Effector CD8-positive, alpha-beta T cell (primary cell): ENCODE data around the gene ST3GAL5.
"Not testable (repeated sequence)": the region's sequence is repeated elsewhere in the genome, so short reads cannot be mapped to it uniquely, and the experiment has no call there.

Experiments
- DNase-seq: peaks from one replicate; lab custom pipeline; 2025; lab: John Stamatoyannopoulos, UW
- total RNA-seq, 4 experiments: gene quantifications; one replicate each; lab custom pipeline; 2026; lab: John Stamatoyannopoulos, UW

ST3GAL5 gene
- total RNA-seq, result 33.1 to 124 (median 94.5) reads per million in 4 experiments

DNA sequence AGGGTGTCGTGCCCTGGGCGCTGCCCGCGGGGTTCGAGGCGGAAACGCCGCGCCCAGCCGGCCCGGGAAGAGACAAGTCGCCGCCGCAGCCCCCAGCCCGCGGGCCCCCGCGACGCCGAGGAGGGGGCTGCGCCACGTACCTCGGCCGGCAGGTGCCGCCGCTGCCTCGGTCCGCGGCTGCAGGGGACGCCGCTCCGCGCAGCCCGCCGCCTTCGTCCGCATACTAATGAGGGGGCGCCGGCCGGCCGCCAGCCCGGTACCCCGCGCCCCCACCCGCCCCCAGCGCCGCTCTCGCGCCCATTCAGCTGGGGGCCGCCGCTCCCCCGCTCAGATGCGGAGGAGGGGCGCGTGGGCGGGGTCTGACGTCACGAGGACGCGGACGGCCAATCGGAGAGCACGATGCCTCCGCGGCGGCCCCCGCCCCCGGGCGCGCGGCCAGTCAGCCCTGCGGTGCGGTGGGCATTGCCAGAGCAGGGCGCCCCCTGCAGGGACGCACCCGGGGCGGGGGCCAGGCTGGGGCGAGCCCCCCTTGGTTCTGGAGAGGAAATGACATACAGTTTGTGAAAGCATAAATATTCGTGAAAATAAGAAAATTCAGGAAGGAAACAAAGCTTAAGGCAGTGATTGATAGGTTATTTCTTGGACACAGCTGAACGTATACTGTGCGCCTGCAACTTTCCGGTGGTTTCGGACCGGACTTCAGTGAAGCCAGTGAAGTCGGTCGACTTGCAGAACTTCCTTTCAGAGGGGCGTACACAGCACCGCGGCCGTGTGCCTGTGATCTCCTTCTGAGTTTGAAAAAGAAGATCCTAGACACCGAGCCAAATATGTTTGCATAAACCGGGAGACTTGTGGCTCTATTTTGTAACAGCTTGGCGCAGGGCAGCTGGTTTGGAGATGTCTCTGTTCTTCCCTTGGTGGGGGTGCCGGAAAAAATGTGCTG is at the start of gene ST3GAL5:
Gene ST3GAL5 (minus strand): TSS at position 307 of the 943 bp plus-strand sequence. CDS start 85 bp downstream, at position 222.
- DNase-seq, result peak; percentile 93

DNA sequence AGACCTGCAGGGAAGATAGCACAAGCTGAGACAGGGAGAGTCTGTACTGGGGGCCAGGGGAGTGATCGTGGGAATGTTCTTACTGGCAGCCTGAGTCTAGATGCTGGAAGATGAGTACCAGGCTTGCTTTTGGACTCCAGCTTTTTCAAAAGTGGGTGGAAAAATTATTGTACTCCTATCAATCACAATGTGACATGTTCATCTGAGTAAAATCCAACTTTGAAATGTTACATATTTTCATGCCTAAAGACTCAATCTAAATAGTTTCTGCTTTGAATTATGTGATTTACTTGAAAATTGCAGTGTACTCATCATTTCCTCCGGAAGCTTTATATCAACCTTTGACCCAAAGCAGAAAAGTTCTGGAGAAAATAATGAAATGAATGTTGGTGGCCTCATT is 49.7 kb upstream of the ST3GAL5 start:
- no peak for DNase-seq

GRCh38 chr2:85937069-85937439 is 48.3 kb upstream of the ST3GAL5 start:
- no peak for DNase-seq

DNA sequence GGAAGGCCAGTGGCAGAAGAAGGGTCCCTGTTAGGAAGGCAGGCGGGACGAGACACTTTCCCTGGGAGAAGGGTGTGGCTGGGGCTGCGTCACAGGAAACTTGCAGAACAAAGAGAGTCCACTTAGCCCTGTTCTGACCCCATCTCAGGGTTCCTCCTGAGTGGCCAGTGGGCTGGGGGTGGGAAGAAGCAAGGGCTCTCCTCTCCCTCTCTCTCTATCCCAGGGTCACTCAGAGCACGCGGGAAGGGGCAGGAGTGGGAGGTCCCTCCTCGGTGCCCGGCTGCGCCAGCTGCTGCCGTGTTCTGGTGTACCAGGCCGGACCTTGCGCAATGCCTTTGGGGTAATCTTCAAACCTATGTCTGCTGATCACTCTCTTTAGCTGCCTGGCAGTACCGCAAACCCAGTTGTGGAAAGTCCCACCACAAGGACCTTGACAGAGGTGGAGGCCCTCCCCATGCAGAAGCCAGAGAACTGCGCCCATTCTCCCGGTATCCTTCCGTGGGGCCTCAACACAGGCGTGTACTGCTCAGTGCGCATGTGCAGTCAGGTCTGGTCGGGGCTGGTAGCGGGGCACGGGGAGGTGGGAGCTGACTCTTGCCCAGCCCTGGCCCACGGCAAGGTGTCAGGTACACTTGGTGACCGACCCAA is 47.8 kb upstream of the ST3GAL5 start:
- DNase-seq, result no peak

GRCh38 chr2:85935746-85936208 is 47.0 kb upstream of the ST3GAL5 start:
- no peak for DNase-seq

GRCh38 chr2:85935170-85935745 is 46.5 kb upstream of the ST3GAL5 start:
- no peak for DNase-seq

DNA sequence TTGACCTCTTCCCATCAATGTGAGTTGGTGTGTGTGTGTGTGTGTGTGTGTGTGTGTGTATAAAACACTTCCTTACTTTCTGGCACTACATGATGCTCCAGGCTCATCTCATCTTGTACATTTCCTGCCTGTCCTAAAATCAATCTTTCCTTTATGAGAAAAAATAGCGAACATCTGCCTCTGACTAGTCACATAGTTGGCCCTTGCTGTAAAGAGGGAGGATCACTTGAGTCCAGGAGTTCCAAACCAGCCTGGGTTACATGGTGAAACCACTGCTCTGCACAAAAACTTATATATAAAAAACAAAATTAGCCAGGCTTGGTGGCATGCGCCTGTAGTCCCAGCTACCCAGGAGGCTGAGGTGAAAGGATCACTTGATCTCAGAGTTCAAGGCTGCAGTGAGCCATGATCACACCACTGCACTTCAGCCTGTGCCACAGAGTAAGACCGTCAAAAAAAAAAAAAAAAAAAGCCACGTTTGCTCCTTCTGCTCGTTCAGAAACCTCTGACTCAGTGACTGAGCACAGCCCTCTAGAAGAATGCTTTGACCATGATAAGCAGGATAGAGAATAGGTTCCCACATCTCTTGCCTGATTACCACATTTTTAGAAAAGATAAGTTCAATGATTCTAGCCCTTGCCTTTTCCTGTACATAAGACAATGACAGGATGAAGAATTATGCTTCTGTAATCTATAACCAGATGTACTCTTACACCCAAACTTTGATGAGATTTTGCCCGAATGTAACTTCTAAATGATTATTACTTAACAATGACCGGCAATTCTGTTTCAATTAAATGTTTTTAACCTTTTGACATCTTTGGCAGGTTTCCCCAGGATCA is 45.2 kb upstream of the ST3GAL5 start:
- DNase-seq, result no peak

DNA sequence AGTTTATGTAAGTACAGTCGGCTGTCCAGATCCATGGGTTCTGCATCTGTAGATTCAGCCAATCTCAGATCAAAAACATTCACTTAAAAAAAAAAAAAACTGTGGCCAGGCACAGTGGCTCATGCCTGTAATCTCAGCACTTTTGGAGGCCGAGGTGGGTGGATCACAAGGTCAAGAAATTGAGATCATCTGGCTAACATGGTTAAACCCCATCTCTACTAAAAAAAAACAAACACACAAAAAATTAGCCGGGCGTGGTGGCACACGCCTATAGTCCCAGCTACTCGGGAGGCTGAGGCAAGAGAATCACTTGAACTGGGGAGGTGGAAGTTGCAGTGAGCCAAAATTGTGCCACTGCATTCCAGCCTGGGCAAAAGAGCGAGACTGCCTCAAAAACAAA is 42.4 kb upstream of the ST3GAL5 start:
- DNase-seq, result not testable (repeated sequence)

- DNase-seq, result no peak
Observed at GRCh38 chr2:85930129-85931124, 41.6 kb upstream of the ST3GAL5 start.

DNA sequence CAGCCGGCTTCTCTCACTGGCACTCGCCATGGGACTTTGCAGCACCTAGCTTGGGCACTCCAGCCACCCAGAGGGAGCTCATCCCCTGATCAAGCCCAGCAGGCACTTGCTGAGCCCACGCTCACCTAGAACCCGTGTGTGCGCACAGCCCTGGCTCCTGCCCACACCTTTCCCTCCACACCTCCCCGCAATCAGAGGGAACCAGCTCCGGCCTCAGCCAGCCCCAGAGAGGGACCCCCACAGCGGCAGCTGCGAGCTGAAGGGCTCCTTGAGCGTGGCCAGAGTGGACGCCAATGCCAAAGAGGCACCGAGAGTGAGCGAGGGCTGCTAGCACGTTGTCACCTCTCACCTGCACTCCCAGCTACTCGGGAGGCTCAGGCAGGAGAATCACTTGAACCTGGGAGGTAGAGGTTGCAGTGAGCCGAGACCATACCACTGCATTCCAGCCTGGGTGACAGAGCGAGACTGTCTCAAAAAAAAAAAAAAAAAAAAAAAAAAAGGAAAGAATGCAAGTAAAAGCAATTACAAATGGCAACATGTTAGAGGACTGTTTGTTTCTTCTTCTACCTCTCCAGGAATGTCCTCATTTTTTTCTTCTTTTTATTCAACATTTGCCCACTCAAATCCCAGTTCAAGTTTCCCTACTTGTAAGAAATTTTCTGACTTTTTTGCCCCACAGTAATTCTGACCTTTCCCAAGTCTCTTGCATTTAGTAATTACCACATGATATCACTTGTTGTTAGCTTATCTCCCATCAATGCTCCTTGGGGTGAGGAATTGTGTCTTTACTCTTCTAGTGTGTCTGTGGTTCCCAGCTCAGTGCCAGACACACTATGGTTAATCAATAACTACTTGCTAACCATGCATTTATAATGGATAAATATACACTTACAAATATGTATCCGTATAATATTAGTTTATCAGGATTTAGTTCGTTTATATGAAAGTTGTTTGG is 40.6 kb upstream of the ST3GAL5 start:
- no peak for DNase-seq

GRCh38 chr2:85926931-85927661 is 38.3 kb upstream of the ST3GAL5 start:
- DNase-seq, result no peak

GRCh38 chr2:85926526-85926925 is 37.7 kb upstream of the ST3GAL5 start:
- no peak for DNase-seq

GRCh38 chr2:85925216-85925671 is 36.5 kb upstream of the ST3GAL5 start:
- DNase-seq, result no peak

- no peak for DNase-seq
Observed at GRCh38 chr2:85924522-85924921, 35.7 kb upstream of the ST3GAL5 start.

DNA sequence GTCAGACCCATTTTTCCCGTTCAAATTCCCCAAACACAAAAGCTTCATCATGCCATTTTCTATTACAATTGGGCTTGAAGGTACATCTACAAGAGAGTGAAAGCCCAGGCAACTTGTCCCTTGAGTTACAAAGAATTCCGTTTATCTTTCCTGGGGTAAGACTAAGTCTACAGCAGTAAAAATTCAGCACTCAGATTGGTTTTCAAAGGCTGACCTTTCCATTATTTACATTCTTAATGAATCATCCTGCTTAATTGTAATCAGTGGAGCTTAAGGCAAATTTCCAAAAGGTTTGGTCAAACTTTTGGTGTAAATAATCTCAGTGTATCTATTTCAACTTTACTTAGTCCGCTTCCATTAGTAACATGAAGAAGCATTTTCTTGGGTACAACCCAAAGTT is 33.4 kb upstream of the ST3GAL5 start:
- no peak for DNase-seq

DNA sequence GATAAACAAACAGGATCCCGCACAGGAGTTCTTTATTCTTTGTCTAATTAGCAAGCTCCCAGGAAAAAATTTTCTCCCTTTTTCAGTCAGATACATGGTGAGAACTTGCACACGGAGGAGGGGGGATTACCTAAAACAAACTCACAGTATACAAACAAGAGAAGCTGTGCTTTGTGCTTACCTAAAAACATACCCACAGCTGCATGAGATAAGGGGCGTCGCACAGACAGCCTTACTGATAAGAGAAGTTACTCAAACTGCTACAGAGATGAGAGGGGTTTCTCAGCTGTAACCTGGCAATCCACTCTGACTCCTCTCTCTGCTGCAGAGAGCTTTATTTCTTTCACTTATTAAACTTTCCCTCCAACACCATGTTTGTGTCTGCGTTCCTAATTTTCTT is 32.9 kb upstream of the ST3GAL5 start:
- no peak for DNase-seq

DNA sequence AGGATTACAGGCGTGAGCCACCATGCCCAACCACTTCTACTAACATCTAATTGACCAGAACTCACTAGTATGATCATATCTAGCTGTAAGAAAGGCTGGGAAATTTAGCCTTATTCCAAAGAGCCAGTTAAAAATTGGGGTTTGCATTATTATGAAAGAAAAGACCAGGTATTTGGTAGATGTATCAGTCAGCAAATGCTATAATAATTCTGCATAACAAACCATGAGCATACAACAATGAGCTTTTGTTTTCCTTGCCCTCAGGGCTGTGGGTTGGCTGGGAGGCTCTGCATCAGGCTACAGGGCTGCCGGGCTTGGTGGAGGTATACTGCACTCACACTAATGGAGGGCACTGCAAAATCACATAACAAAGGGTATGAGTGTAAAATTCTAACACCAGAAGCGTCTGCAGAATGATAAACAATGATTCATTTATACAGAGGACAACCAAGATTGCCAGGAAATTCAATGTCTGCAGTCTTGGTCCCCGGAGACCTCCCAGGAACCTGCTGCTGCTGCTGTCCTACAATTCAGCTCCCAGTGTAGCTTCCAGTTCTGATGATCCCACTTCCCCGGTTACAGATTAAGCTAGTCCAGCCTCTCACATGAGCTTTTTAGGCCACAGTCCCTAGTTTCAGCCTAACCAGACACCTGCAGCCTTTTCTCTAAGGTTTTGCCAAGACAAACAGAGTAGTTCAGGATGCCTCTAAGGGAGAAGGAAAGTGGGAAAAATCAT is 32.2 kb upstream of the ST3GAL5 start:
- DNase-seq, result no peak
